ENCODE data around the gene TSPAN17.
"Not testable (repeated sequence)": the region's sequence is repeated elsewhere in the genome, so short reads cannot be mapped to it uniquely, and the experiment has no call there.

TSPAN17 gene

GRCh38 chr5:176647030-176647842 lies at the start of gene TSPAN17:
Gene TSPAN17 (plus strand): TSS chr5:176647484. CDS start chr5:176647616, 132 bp downstream.
- no peak for TF ChIP-seq CTCF (IDR thresholded peaks at IDR 0.05; ENCODE audit: borderline replicate concordance, insufficient read depth, low read depth, low read length)
- peak within 1 kb of the TSS; percentile 72 for H3K4me3 ChIP-seq (ENCODE audit: low read depth, low read length)

- not testable (repeated sequence) for H3K4me3 ChIP-seq (ENCODE audit: low read depth, low read length)
Observed at GRCh38 chr5:176599749-176600430, 47.4 kb upstream of the TSPAN17 start.

- no peak for TF ChIP-seq CTCF (IDR thresholded peaks at IDR 0.05; ENCODE audit: borderline replicate concordance, insufficient read depth, low read depth, low read length)
- no peak overlapping the region for H3K4me3 ChIP-seq (ENCODE audit: low read depth, low read length)
Observed at GRCh38 chr5:176601901-176602482, 45.3 kb upstream of the TSPAN17 start.

GRCh38 chr5:176603091-176603490 lies 44.2 kb upstream of the TSPAN17 start:
- no peak for TF ChIP-seq CTCF (IDR thresholded peaks at IDR 0.05; ENCODE audit: borderline replicate concordance, insufficient read depth, low read depth, low read length)
- no peak overlapping the region for H3K4me3 ChIP-seq (ENCODE audit: low read depth, low read length)

- TF ChIP-seq CTCF (IDR thresholded peaks at IDR 0.05; ENCODE audit: borderline replicate concordance, insufficient read depth, low read depth, low read length), result no peak
- no peak overlapping the region for H3K4me3 ChIP-seq (ENCODE audit: low read depth, low read length)
Observed at GRCh38 chr5:176606032-176606431, 41.3 kb upstream of the TSPAN17 start.

GRCh38 chr5:176606875-176607274 lies 40.4 kb upstream of the TSPAN17 start:
- no peak for TF ChIP-seq CTCF (IDR thresholded peaks at IDR 0.05; ENCODE audit: borderline replicate concordance, insufficient read depth, low read depth, low read length)
- no peak overlapping the region for H3K4me3 ChIP-seq (ENCODE audit: low read depth, low read length)

- no peak overlapping the region for H3K4me3 ChIP-seq (ENCODE audit: low read depth, low read length)
- no peak for TF ChIP-seq CTCF (IDR thresholded peaks at IDR 0.05; ENCODE audit: borderline replicate concordance, insufficient read depth, low read depth, low read length)
Observed at GRCh38 chr5:176608142-176608705, 39.1 kb upstream of the TSPAN17 start.
